ENCODE measurements around the gene PBXIP1.

The PBXIP1 gene

GRCh38 chr1:154975409-154976059 lies 19.6 kb upstream of the PBXIP1 start:
- DNase-seq (ENCODE audit: insufficient read length): no peak
- peak; percentile 57 for FAIRE-seq
- TF ChIP-seq POLR2AphosphoS5 (IDR thresholded peaks at IDR 0.05; ENCODE audit: low read depth, low read length): no peak
- TF ChIP-seq POLR2A (IDR thresholded peaks at IDR 0.05; ENCODE audit: low read depth, low read length): no peak
- TF ChIP-seq TAF1 (IDR thresholded peaks at IDR 0.05; ENCODE audit: borderline replicate concordance, low read depth, low read length): no peak

- no peak for FAIRE-seq
- TF ChIP-seq POLR2AphosphoS5 (IDR thresholded peaks at IDR 0.05; ENCODE audit: low read depth, low read length) (peak; percentile 61; the same call in 1 of the 2 replicates), POLR2A (IDR thresholded peaks at IDR 0.05; ENCODE audit: low read depth, low read length) (peak; percentile 41; the same call in 1 of the 2 replicates), TAF1 (IDR thresholded peaks at IDR 0.05; ENCODE audit: borderline replicate concordance, low read depth, low read length) (no peak)
Observed at GRCh38 chr1:154974808-154975408, 19.0 kb upstream of the PBXIP1 start.

GRCh38 chr1:154974102-154974807 lies 18.4 kb upstream of the PBXIP1 start, which contains the start of gene CKS1B:
Gene CKS1B (plus strand): TSS chr1:154974681. CDS start chr1:154974746, 65 bp downstream.
- FAIRE-seq (peak; percentile 97), DNase-seq (ENCODE audit: insufficient read length) (peak; percentile 95)
- TF ChIP-seq POLR2A (IDR thresholded peaks at IDR 0.05; ENCODE audit: low read depth, low read length) (peak; percentile 78; the same call in 1 of the 2 replicates), TAF1 (IDR thresholded peaks at IDR 0.05; ENCODE audit: borderline replicate concordance, low read depth, low read length) (no peak), POLR2AphosphoS5 (IDR thresholded peaks at IDR 0.05; ENCODE audit: low read depth, low read length) (peak; percentile 84)

More at GRCh38 chr1:154974808-154975408, 19.0 kb upstream of the PBXIP1 start:
- DNase-seq (ENCODE audit: insufficient read length): peak; percentile 76

- DNase-seq (ENCODE audit: insufficient read length): peak; percentile 79
- FAIRE-seq: peak; percentile 78
- TF ChIP-seq TAF1 (IDR thresholded peaks at IDR 0.05; ENCODE audit: borderline replicate concordance, low read depth, low read length) (no peak), POLR2AphosphoS5 (IDR thresholded peaks at IDR 0.05; ENCODE audit: low read depth, low read length) (no peak; the same call in 1 of the 2 replicates), POLR2A (IDR thresholded peaks at IDR 0.05; ENCODE audit: low read depth, low read length) (peak; percentile 43)
Observed at GRCh38 chr1:154973344-154974101, 17.6 kb upstream of the PBXIP1 start.

GRCh38 chr1:154972517-154973343 lies 16.8 kb upstream of the PBXIP1 start:
- DNase-seq (ENCODE audit: insufficient read length): no peak
- no peak for FAIRE-seq
- no peak for TF ChIP-seq POLR2AphosphoS5 (IDR thresholded peaks at IDR 0.05; ENCODE audit: low read depth, low read length)
- TF ChIP-seq TAF1 (IDR thresholded peaks at IDR 0.05; ENCODE audit: borderline replicate concordance, low read depth, low read length): no peak
- TF ChIP-seq POLR2A (IDR thresholded peaks at IDR 0.05; ENCODE audit: low read depth, low read length): no peak

- FAIRE-seq: no peak
- no peak for DNase-seq (ENCODE audit: insufficient read length)
- TF ChIP-seq TAF1 (IDR thresholded peaks at IDR 0.05; ENCODE audit: borderline replicate concordance, low read depth, low read length): no peak
- TF ChIP-seq POLR2AphosphoS5 (IDR thresholded peaks at IDR 0.05; ENCODE audit: low read depth, low read length): no peak
- no peak for TF ChIP-seq POLR2A (IDR thresholded peaks at IDR 0.05; ENCODE audit: low read depth, low read length)
Observed at GRCh38 chr1:154972213-154972516, 16.3 kb upstream of the PBXIP1 start.

- TF ChIP-seq POLR2A (IDR thresholded peaks at IDR 0.05; ENCODE audit: low read depth, low read length) (no peak), POLR2AphosphoS5 (IDR thresholded peaks at IDR 0.05; ENCODE audit: low read depth, low read length) (no peak), TAF1 (IDR thresholded peaks at IDR 0.05; ENCODE audit: borderline replicate concordance, low read depth, low read length) (no peak)
- no peak for FAIRE-seq
- no peak for DNase-seq (ENCODE audit: insufficient read length)
Observed at GRCh38 chr1:154971341-154971998, 15.6 kb upstream of the PBXIP1 start.

- FAIRE-seq (no peak), DNase-seq (ENCODE audit: insufficient read length) (peak; percentile 76)
- TF ChIP-seq TAF1 (IDR thresholded peaks at IDR 0.05; ENCODE audit: borderline replicate concordance, low read depth, low read length) (no peak), POLR2A (IDR thresholded peaks at IDR 0.05; ENCODE audit: low read depth, low read length) (peak; percentile 26; the same call in 1 of the 2 replicates), POLR2AphosphoS5 (IDR thresholded peaks at IDR 0.05; ENCODE audit: low read depth, low read length) (peak; percentile 44; the same call in 1 of the 2 replicates)
Observed at GRCh38 chr1:154970631-154971340, 14.9 kb upstream of the PBXIP1 start, which contains the start of gene SHC1. Gene SHC1 (minus strand): TSS chr1:154970747. CDS start chr1:154970526, 221 bp downstream.

GRCh38 chr1:154969860-154970452 lies 14.1 kb upstream of the PBXIP1 start:
- TF ChIP-seq POLR2AphosphoS5 (IDR thresholded peaks at IDR 0.05; ENCODE audit: low read depth, low read length) (no peak), POLR2A (IDR thresholded peaks at IDR 0.05; ENCODE audit: low read depth, low read length) (no peak)
- FAIRE-seq: no peak
- DNase-seq (ENCODE audit: insufficient read length): no peak
